NCI-H510A treated with DMSO at 0.1 percent for 48 hours (cell line): ENCODE results near the gene ALDH1A1.

Experiments
- DNase-seq: peaks from one replicate; lab custom pipeline; 2025; lab: John Stamatoyannopoulos, UW

The ALDH1A1 gene

DNA sequence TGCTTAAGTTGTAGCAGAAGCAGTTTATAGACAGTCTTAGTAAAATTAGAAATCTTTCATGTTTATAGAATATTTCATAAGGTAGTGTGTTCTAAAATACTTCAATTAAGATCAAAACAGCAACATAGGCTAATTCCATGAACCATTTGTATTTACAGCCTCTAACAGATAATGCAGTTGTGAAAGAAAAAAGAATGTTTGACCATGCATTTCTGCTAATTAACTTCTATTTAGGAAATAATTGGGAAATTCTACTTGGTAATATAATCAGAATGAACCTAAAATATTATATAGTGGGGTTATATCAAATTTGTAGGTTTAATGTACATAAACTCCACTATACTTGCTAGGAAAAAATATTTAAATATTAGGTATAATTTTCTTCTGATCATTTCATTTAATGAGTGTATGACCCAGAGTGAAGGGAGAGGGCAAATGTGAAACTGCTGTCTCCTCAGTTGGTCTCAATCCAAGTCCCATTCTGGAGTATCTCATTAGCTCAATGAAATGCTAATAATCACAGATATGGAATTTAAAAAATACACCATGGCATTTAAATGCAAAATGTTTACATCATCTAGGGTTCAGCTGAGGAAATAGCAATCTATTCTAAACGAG is 34.9 kb downstream of the ALDH1A1 start:
- DNase-seq = no peak

DNA sequence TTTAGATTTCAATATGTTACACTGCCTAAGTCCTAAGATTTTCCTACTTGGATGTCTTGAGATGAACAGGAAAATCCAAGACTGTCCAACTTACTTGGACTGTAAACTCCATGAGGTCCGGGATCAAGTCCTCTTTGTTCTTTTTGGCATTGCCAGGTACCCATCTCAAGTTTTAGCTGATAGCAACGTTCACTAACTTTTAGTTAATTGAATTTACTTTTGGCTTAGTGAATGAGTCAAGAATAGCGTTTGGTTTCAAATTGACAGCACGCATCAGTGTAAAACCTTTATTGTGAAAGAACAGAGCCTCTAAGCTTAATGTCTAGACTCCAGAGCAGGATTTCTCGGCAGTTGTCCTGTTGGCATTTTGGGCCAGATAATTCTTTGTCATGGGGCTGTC is 37.2 kb downstream of the ALDH1A1 start:
- no peak for DNase-seq

DNA sequence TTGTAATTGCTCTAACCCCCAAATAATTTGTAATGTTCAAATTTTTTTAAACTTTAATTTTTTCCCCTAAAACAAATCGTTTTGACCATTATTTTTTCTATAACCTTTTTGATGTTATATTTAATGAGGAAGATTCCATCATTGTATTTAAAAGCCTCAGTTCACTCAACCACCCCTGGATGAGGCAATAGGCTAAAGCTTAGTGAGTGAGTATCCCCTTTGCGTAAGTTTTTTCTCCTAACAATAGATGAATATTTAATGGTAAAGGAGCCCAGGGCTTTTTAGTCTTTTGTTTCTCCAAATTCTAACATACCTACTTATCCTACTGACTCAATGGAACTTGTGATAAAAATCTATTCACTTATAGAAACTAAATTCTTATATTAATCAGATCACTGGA is 38.1 kb downstream of the ALDH1A1 start:
- no peak for DNase-seq

DNA sequence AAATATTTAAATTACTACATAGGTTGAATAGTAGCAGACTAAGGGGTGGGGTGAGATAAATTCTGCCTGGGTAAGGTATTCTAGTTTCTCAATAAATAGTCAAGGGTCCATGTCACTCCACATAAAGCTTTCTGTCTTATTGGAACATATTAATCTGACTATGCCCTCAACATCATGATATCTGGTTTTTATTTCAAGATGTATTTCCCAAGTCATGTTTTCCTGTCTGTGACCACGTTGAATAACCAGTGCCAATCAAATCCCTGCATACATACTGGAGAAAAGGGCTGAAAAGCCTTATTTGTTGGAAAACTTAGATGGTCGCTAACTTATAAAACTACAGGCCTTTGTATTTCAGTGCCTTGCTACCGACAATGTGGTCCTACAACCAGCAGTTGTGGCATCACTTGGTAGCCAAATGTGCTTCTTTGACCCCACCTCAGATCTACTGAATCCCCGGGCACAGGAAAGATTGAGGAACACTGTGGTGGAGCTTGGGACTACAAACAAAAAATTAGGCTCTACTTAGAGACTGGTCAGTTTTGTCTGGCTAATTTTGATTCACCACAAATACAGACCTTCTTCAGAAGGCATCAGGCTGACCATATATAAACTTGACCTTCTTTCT is 39.4 kb downstream of the ALDH1A1 start:
- DNase-seq = no peak

DNA sequence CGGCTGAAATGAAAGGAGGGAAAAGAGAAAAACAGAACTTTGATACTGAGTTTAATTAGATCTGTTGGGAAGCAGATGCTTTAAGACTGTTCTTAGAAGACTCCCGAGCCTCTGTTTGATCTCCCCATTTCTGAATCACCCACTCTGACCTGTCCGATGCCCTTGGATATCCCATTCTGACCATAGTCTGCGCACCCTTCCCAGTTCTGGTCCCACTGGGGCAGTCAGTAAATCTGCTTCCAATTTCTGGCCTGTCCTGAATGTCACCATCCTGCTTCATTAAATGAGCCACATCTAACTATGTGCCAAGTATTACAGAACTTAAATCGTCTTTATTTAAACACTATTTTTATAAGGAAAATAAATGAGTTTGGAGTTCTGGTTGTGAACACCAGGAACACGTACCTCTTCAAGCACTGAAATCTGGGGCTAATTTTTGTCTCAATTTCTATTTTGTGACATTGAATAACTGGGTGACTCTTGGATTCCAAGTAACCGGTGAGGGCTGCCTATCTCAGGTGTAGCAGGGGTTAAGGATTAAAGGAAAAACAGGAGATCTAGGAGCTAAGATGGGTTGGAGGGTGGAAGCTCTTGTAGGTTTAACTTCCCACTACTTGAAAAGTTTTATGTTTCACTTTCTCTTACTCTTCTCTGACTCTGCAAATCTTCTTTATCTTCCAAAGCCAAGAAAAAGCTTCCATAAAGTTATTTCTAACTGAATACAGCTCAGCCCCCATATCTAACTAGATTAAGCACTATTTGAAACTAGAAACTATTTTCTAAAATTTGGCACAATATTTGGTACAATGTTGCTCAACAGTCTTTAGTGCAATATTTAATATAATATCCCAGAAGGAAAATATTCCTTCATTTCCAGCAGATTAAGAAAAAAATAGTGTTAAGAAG is 40.1 kb downstream of the ALDH1A1 start:
- DNase-seq = no peak

DNA sequence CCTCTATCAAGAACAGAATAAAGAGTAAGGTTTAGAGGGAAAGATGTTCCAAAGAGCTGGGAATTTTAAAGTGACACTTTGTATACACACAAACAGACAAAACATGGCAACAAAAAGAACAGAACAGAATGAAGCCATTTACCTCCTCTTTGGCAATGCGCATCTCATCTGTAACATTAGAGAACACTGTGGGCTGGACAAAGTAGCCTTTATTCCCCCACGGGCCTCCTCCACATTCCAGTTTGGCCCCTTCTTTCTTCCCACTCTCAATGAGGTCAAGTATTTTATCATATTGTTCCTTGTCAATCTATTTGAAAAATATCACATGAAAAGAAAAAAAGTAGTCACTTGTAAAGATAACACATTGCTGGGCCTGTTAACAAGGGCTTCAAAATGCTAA is 41.0 kb downstream of the ALDH1A1 start:
- DNase-seq = no peak

DNA sequence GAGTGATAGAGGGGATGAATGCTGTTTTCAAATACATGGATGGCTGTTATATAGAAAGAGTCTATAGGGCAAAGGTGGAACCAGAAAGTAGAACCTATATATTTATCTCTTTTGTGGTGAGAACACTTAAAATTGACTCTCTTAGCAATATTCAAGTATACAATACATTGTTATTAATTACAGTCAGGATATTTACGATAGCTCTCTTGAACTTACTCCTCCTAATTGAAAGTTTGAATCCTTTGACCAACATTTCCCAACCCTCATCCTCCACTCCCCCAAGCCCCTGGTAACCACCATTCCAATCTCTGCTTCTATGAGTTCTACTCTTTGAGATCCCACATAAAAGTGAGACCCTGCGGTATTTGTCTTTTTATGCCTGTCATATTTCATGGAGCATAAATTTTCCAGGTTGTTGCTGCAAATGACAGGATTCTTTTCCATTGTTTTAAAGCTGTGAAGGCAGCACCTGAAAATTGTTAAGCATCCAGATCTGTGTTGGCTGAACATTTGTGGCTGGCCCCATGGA is 41.5 kb downstream of the ALDH1A1 start:
- DNase-seq = no peak

DNA sequence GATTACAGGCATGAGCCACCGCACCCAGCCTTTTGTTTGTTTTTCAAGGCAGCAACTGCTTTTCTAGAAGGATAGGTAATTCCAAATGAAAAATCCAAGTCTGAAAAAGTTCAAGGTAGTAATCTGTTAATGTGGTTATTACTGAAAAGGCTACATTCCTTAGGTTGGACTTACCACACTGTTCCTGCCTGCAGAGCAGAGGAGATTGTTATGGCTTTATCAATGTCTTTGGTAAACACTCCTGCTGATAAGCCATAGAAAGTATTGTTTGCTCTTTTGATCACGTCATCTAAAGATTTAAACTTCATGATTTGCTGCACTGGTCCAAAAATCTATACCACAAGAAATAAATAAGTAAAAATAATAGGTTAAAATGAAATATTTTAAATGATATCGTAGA is 43.4 kb downstream of the ALDH1A1 start:
- DNase-seq = no peak

DNA sequence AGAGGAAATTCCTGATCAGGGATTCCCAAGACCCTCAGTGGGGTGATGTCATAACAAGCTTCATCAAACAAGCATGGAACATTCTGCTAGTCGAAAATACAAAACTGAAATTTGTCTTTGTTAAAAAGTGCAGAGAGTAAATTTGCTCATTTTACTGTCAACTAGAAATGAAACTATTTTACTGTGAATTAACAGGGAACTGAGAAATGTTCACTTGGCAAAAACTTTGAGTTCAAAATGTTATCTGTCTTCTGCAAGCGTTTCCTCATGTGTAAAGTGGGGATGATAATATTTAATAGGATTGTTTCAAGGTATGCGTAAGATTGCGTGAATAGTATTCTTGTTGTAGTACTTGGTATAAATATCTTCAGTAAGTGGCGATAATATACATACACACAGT is 45.4 kb downstream of the ALDH1A1 start:
- DNase-seq = no peak

DNA sequence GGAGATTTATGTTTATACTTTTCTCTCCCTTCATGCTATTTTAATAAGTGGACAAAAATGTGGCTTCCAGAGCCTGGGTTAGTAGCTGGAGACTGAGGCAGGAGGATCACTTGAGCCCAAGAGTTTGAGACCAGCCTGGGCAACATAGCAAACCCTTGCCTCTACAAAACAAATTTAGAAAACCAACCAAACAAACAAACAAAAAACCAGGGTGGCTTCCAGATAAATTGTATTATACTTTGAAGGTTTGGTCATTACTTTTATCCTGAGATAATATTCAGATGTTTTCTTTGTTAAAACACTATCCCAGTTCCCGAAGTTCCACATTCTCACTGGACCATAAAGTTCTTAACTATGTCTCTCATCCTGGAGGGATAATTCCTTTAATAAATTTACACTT is 46.0 kb downstream of the ALDH1A1 start:
- no peak for DNase-seq

DNA sequence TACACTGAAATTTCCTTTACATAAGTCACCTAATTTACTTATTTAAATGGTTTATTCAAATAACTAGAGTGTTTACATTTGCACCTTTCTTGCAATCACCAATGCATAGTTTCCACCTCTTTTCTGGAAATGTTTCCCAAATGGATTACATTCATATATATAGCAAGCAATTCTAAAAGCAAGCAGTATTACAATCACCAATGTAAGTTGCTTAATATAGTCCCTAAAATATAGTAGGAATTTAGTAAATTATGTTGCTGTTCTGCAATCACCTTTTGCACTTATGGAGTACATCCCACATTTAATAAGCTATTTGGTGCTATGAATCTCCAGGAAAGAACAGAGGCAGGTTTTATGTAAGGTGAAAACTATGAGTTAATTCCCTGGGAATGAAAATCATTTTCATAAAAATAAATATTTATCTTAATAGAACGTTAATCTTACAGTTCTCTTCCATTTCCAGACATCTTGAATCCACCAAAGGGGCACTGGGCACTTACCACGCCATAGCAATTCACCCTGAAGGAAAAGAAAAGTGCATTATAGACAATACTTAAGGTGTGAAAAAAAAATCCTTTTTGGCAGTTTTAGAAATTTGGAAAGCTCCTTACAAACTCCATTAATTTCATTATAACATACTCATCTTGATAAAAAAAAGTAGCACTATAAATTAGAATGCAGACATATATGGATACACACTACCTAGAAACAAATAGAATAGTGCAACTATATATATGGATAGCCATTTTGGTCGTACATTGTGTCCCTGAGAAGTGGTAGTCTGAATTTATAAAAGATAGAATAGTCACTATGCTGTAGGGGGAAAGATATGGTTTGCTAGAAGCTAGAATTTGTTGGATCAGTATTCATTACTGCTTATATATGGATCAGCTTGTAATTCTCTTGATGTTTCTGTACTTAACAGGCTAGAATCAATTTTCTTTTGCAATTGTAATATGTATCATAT is 47.1 kb downstream of the ALDH1A1 start:
- DNase-seq = no peak

DNA sequence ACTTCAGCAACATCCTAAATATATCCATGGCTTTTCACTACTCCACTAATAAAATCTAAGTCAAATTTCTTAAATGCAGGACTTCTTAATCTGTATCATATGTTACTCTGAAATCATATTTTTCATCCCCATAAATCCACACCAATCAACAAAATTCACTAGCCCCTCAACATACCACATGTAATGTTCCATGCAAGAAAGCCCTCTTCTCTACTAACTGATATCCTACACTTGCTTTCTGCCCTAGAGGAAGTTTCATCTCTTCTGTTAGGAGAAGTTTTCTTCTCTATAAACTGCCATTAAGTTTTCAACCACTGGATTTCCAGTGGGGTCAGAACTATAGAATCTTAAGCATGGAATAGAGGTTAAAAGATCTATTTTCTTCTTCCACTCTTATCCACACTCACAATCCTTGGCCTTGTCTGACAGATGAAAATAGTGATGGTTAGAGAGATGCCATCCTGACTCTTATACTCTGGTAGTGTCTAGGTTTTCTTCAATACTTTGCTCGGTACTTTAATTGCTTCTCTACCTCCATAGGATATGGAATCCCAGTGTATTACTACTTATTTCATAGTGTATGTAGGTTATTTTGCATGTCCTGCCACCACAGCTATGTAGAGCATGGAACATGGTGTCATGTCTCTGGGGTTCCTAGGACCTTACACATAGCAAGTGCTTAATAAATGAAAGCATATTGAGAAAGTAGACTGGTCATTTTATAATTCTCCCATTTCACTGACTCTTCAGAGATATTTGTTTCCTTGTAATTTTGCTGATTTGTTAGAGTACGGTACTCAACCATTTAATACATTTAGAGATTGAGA is 48.4 kb downstream of the ALDH1A1 start:
- DNase-seq = no peak

DNA sequence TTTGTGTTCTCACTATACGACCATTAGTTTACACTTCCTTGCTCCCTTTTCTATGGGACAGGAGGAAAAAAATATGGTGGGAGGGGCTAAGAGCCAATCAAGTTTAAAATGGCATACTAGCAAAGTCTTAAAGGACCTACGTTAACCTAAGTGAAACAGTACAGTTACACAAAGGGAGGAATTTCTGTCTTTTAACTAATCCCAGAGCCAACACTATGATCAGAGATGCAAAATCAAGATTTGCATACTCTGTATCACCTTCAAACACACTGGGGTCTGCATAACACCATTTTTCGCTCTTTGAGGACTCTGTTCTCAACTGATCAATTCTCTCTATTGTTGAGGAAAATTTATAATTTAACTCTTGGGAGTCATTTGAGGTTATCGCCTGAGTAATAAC is 49.8 kb downstream of the ALDH1A1 start:
- DNase-seq = no peak

DNA sequence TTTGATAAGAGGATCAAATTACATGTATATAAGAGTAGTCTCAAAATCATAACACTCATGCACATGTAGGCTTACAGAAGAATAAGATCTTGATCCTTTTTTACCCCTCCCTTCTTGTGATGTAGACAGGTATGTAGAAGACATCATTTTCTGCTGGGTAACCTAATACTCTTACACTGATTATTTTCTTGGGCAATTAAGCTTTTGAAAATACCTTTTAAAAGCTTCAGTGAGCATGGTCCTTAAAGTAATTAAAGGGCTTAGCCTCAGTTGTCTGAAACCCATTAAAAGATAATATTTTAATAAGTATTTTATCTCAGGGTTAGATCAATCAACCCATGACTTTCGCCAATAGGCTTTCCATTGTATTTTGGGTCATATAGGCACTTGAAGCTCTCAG is 50.6 kb downstream of the ALDH1A1 start:
- DNase-seq = no peak

DNA sequence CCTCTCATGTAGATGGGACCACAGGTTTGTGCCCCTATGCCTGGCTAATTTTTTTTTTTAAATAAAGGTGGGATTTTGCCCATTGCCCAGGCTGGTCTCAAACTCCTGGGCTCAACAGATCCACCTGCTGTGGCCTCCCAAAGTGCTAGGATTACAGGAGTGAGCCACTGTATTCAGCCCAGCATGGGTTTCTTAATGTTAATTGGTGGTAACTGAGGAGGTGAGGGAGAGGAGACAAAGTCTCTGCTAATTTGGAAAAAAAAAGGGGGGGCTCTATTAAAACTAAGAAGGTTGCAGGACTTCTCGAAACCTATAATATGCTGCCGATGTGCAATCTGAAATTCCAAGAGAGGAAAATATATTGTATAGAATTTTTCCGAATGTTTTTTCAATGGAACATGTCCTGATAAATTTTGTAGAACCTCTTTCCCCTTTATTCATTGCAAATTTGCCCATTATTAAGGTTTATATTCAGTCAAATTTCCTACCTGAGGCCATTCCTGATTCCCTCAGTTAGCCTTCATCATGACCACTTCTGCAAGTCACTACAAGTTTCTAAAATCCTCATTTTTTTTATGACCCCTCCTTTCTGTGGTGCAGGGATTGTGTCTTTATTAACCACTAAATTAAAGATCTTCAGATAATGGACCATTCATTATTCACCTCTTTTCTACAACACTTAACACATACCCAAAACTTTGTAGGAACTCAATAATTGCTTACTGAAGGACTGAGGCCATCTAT is 52.9 kb downstream of the ALDH1A1 start:
- DNase-seq = no peak

DNA sequence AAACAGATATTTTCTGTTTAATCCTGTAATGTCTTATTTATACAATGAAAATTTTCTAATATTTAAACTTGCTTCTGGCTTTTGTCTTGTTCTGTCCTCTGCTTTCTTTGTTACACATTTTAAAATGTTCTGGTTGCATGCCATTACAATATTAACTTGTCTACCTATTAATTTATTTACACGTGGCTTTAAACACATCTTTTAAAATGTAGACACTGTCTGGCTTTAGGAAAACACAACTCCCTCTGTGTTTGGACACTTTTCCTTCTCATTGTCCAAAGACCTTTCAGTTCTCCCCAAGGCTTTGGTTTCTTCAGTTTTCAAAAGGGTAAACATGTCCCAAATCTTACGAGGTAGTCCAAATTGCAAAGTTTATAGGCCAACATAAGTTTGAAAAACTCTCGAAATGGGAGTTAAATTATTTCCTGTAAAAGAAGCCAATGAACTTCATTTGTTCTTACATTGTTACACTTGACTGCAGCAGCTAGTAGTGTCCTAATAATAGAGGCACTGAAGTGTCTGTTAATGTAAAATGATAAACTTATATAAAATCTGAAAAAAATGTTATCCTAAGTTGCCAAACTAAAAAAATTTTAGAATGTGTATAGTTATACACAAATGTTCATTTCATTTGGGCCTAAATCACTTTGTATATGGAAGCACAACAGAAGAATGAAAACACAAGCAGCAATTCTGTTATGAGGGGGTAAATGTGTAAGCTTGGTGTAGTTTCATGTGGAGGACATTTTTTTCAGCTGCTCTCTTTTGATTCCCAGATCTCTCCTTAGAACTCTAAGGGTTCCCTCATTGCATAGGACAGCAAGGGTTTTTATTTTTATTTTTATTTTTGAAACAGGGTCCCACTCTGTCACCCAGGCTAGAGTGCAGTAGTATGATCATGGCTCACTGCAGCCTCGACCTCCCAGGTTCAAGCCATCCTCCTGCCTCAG is 53.8 kb downstream of the ALDH1A1 start:
- DNase-seq = no peak

DNA sequence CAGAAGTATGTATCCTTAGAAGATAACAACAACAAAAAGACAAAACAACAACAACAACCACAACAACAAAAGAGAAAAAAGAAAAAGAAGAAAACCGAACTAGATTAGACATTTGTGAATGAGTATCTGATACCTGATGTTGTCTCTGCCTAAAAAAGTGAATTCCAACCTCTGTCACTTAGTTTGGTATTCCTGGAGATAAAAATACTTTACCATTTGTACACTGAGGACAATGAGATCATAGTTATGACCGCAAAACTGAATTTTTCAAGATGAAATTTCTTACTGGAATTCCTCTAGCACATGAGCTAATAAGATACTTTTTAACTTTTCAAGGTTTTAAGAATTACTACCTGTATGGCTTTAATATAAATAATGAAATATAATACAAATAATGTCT is 54.5 kb downstream of the ALDH1A1 start:
- DNase-seq = no peak

DNA sequence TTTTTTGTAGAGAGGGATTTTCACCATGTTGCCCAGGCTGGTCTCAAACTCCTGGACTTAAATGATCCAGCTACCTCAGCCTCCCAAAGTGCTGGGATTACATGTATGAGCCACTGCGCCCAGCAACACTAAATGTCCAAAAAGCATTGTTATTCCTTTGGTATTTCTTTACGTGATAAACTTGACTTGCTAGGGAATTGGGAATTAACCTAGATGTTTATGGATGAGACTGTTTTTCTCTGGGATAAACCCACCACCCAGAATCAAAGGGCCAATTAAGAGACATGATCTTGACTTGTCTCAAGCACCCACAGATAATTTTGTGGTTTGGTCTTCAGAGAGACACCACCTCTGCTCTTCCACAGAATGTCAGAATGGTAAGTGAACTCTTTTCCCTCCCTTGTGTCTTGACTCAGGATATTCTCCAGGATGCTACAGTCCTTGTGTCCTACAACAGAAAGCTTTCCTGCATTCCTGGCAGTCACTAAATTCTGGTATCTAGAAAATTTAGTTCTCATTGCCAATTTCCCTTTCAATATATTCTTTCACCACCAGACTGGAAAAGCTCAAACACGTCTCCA is 55.7 kb downstream of the ALDH1A1 start:
- no peak for DNase-seq

DNA sequence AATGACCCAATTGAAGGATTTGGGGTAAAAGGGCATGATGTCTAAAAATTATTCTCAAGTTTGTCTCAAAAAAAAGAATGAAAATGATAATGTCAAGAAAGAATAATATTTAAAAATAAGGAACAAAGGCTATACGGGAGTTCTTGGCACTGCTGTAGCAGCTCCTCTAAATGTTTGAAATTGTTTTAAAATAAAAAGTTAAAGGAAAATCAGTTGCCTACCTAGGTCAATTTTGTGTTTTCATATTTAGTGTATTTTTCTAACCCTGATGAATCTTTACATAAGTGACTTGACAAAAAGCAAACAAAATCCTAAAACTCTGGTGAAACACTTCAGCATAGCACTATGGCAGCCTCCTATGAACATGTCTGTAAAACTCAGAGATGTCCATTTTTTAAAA is 56.4 kb downstream of the ALDH1A1 start:
- DNase-seq = no peak
